Effector memory CD8-positive, alpha-beta T cell (primary cell): ENCODE results near the gene BCAP29.
"Not testable (repeated sequence)": the region's sequence is repeated elsewhere in the genome, so short reads cannot be mapped to it uniquely, and the experiment has no call there.

ENCODE experiments used
- ATAC-seq: fragments of 150-1000 bp; cut with Tn5 transposase; replicated peaks from 2 replicates; pipeline ENCODE4 v1.10.0; 2021; ENCODE audit warnings: mild to moderate bottlenecking, moderate library complexity
- DNase-seq, 3 experiments: peaks; one replicate each; pipeline ENCODE4 v3.0.0; 2021
- H3K27ac Mint-ChIP-seq, 2 donors: one replicate each; pipeline ENCODE4 v1.8.0; 2022; ENCODE audit warnings: mild to moderate bottlenecking in 2 of 2, mixed read lengths in 2 of 2, moderate library complexity in 2 of 2
- H3K27me3 Mint-ChIP-seq, 2 donors: one replicate each; pipeline ENCODE4 v1.8.0; 2022; ENCODE audit warnings: mixed read lengths in 2 of 2
- H3K36me3 Mint-ChIP-seq: one replicate; pipeline ENCODE4 v1.8.0; 2022; ENCODE audit warnings: mild to moderate bottlenecking, moderate library complexity, mixed read lengths; ENCODE audit not compliant: insufficient read depth
- H3K4me1 Mint-ChIP-seq, 2 donors: one replicate each; pipeline ENCODE4 v1.8.0; 2022; ENCODE audit warnings: low read depth in 2 of 2, mixed read lengths in 2 of 2
- H3K4me3 Mint-ChIP-seq, 2 donors: one replicate each; pipeline ENCODE4 v1.8.0; 2022; ENCODE audit warnings: mild to moderate bottlenecking in 2 of 2, mixed read lengths in 2 of 2, moderate library complexity in 2 of 2
- H3K9me3 Mint-ChIP-seq, 2 donors: one replicate each; pipeline ENCODE4 v1.8.0; 2022; ENCODE audit warnings: mixed read lengths in 2 of 2
- total RNA-seq, 9 experiments: gene quantifications; one replicate each; lab custom pipeline; 2026; lab: John Stamatoyannopoulos, UW

Gene BCAP29, protein sequence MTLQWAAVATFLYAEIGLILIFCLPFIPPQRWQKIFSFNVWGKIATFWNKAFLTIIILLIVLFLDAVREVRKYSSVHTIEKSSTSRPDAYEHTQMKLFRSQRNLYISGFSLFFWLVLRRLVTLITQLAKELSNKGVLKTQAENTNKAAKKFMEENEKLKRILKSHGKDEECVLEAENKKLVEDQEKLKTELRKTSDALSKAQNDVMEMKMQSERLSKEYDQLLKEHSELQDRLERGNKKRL
- total RNA-seq = 0.42 to 2.4 (median 0.65) reads per million in 9 experiments

DNA sequence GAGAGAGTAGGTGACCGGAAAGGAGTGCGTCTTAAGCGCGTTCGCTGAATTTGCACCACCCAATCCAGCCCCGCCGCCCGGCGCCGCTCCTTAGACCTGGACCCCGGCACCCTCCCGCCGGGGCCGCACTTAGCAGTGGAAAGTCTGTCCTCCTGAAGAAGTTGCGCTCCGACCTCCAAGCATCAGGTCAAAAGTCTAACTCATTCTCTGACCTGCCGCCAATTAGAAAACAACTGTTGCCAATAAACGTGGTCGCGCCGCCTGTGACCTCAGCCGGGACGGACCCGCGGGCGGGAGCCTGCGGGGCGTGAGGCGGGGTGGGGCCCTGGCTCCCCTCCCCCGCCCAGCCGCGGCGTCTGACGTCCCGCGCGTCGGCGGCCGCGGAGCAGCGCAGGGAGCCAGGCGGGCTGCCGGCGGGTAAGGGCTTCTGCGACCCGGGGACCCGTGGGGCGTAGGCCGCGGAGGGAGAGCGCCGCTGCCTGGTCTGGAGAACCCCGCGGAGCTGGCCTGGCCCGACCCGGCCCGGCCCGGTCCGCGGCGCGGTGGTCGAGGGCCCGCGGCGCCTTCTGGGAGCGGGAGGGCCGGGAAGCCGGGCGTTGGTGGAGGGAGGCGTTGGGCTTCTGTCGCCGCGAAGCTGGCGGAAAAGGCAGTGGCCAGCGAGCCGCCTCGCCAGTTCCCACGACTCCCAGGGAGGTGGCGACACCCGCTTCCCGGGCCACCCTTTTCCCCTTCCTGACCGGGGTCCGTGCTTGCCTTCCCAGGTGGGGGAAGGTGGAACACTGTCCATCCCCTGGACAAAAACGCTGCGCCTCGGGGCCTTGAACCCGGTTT is at the start of gene BCAP29:
BCAP29 (plus strand) TSS at position 362 of the 831 bp plus-strand sequence. CDS start 527 bp downstream, outside the sequence.
- peaks cover 9 to 11% of the 10 kb centered on the region in 2 donors for H3K4me1 Mint-ChIP-seq
- peak within 1 kb of the TSS; percentile 79 to 92 for H3K27ac Mint-ChIP-seq
- ATAC-seq (peak; percentile 96), DNase-seq (peak; percentile 56 to 62 (median 62))
- peak within 1 kb of the TSS; percentile 81 to 87 for H3K4me3 Mint-ChIP-seq
- H3K9me3 Mint-ChIP-seq = no peaks in the 10 kb centered on the region
- peaks cover 5% of the 10 kb centered on the region for H3K36me3 Mint-ChIP-seq
- H3K27me3 Mint-ChIP-seq = no peaks in the 10 kb centered on the region

DNA sequence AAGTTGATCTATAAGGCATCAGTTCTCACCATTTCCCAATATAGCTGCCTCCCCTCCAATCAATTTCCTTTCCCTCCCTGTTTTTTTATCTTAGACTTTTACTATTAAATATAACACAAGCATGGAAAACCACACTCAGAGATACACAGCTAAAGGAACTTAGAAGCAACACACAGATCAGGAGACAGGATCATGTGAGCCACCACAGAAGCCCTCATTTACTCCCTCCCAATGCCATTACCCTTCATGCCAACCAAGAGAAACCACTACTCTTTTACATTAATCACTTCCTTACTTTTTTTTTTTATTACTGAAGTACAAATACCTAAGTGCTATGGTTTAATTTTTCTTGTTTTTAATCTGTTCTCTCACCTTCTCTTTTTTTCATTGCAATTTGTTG is 49.3 kb upstream of the BCAP29 start:
- H3K27ac Mint-ChIP-seq = no peak overlapping the region
- no peak for DNase-seq
- peaks cover 19 to 31% of the 10 kb centered on the region in 2 donors for H3K4me1 Mint-ChIP-seq
- H3K4me3 Mint-ChIP-seq = no peak overlapping the region
- H3K27me3 Mint-ChIP-seq = no peaks in the 10 kb centered on the region
- no peak for ATAC-seq
- H3K9me3 Mint-ChIP-seq = no peaks in the 10 kb centered on the region
- H3K36me3 Mint-ChIP-seq = peaks cover 17% of the 10 kb centered on the region

DNA sequence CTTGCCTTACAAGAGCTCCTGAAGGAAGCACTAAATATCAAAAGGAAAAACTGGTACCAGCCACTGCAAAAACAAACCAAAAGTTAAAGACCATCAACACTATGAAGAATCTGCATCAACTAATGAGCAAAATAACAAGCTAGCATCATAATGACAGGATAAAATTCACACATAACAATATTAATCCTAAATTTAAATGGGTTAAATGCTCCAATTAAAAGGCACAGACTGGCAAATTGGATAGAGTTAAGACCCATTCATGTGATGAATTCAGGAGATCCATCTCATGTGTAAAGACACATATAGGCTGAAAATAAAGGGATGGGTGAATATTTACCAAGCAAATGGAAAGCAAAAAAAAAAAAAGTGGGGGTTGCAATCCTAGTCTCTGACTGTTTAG is 45.9 kb upstream of the BCAP29 start:
- peaks cover 15 to 38% of the 10 kb centered on the region in 2 donors for H3K4me1 Mint-ChIP-seq
- no peak overlapping the region for H3K4me3 Mint-ChIP-seq
- H3K27ac Mint-ChIP-seq = peak overlapping the region in 1 of 2 donors; percentile 36
- H3K9me3 Mint-ChIP-seq = no peaks in the 10 kb centered on the region
- DNase-seq (no peak), ATAC-seq (no peak)
- no peaks in the 10 kb centered on the region for H3K27me3 Mint-ChIP-seq
- peaks cover 12% of the 10 kb centered on the region for H3K36me3 Mint-ChIP-seq

DNA sequence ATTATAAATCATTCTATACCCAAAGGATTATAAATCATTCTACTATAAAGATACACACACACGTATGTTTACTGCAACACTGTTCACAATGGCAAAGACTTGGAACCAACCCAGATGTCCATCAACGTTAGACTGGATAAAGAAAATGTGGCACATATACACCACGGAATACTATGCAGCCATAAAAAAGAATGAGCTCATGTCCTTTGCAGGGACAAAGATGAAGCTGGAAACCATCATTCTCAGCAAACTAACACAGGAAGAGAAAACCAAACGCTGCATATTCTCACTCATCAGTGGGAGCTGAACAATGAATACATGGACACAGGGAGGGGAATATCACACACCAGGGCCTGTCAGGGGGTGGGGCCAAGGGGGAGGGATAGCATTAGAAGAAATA is 42.8 kb upstream of the BCAP29 start:
- not testable (repeated sequence) for H3K27me3 Mint-ChIP-seq, DNase-seq, H3K4me3 Mint-ChIP-seq, H3K9me3 Mint-ChIP-seq, ATAC-seq
- peaks cover 15 to 40% of the 10 kb centered on the region in 2 donors for H3K4me1 Mint-ChIP-seq
- peak overlapping the region in 1 of 2 donors; percentile 44 for H3K27ac Mint-ChIP-seq
- H3K36me3 Mint-ChIP-seq = peaks cover 18% of the 10 kb centered on the region

DNA sequence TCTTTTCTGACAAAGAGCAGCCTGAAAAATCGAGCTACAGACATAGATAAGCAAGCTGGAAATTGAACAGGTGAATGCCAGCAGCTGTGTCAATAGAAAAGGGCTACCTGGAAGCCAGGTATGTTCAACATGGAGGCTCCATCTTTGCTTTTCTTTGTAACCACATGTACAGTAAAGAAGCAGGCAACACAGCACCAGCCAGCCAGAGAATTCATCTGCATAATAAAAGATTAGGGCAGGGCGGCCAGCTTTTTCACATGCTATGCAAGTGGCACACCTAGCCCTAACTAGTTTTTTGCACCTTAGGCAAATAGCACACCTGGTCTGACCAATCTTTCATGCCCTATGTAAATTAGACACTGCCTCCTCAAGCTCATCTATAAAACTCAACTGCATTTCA is 42.0 kb upstream of the BCAP29 start:
- H3K27me3 Mint-ChIP-seq = no peaks in the 10 kb centered on the region
- no peak for DNase-seq
- peaks cover 0 to under 1% of the 10 kb centered on the region in 2 donors for H3K9me3 Mint-ChIP-seq
- H3K4me1 Mint-ChIP-seq = peaks cover 13 to 40% of the 10 kb centered on the region in 2 donors
- H3K36me3 Mint-ChIP-seq = peaks cover 24% of the 10 kb centered on the region
- H3K27ac Mint-ChIP-seq = no peak overlapping the region
- ATAC-seq = no peak
- H3K4me3 Mint-ChIP-seq = no peak overlapping the region

DNA sequence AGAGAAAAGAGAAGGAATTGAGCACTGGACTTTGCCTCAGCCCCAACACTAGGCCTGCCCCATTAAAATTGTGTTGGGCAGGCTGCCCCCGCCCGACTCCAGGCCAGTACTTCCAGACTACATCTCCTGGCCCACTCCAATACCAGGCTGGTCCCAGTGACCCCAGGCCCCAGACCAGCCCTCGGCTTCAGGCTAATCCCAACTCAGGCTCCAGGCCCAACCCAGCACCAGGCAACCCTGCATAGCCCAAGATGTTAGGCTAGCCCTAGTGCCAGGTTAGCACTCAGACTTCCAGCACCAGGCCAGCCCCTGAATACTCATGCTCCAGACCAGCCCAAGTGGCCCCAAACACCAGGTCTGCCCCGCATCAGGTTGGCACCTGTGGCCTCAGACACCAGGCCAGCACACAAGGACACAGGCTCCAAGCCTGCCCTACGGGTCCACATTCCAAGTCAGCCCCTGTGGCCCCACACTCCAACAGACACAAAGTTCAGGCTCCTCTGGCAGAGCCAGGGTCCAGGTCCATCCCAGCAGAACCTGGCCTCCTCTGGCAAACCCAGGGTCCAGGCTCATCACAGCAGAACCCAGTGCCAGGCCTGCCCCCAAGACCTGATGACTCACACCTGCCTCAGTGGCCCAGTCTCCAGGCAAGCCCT is 36.6 kb upstream of the BCAP29 start:
- peak overlapping the region in 1 of 2 donors; percentile 35 for H3K27ac Mint-ChIP-seq
- H3K9me3 Mint-ChIP-seq = peaks cover 3 to 9% of the 10 kb centered on the region in 2 donors
- ATAC-seq (no peak), DNase-seq (no peak)
- peaks cover 2 to 19% of the 10 kb centered on the region in 2 donors for H3K4me1 Mint-ChIP-seq
- no peaks in the 10 kb centered on the region for H3K27me3 Mint-ChIP-seq
- H3K4me3 Mint-ChIP-seq = no peak overlapping the region
- peaks cover 54% of the 10 kb centered on the region for H3K36me3 Mint-ChIP-seq

DNA sequence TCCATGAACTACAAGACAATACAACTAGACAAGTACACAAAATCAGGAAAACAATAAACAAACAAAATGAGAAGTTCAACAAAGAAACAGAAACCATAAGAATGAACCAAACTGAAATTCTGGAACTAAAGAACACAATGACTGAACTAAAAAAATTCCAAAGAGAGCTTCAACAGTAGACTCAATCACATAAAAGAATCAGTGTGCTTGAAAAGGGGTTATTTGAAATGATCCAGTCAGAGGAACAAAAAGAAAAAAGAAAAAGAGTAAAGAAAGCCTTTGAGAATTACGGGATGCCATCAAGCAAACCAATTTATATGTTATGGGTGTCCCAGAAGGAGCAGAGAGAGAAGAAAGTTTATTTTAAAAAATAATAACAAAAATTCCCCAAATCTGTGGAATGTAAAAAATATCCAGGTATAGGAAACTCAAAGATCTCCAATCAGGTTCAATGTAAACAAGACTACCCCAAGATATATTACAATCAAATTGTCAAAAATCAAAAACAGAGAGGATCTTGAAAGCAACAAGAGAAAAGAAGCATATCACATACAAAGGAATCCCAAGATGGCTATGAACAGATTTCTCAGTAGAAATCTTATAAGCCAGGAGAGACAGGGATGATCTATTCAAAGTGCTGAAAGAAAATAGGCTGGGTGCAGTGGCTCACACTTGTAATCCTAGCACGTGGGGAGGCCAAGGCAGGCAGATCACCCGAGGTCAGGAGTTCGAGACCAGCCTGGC is 35.0 kb upstream of the BCAP29 start:
- ATAC-seq = no peak
- peaks cover 52% of the 10 kb centered on the region for H3K36me3 Mint-ChIP-seq

DNA sequence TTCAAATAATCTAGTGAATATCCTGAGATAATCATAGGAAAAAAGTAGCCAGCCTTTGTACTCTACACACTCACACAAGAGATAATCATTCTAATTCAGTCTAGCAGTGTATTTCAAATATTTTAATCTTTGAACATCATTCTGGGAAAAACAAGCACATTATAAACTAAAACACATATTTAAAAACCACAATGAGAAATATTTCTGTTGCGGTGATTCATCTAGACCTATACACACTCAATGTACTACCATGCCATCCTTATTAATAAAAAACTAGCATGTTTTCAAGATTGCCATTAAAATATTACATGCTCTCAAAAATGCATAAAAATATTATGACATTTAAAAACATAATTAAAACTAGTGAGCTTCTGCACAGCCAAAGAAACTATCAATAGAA is 28.1 kb upstream of the BCAP29 start:
- H3K4me1 Mint-ChIP-seq = peaks cover 15 to 40% of the 10 kb centered on the region in 2 donors
- ATAC-seq = no peak
- H3K27me3 Mint-ChIP-seq = no peaks in the 10 kb centered on the region
- DNase-seq = no peak
- H3K4me3 Mint-ChIP-seq = no peak overlapping the region
- no peak overlapping the region for H3K27ac Mint-ChIP-seq
- peaks cover 42% of the 10 kb centered on the region for H3K36me3 Mint-ChIP-seq
- H3K9me3 Mint-ChIP-seq = no peaks in the 10 kb centered on the region

More for the DNA sequence above, 35.0 kb upstream of the BCAP29 start:
- no peak for DNase-seq
- no peaks in the 10 kb centered on the region for H3K27me3 Mint-ChIP-seq
- H3K4me1 Mint-ChIP-seq = peaks cover 6 to 21% of the 10 kb centered on the region in 2 donors
- H3K27ac Mint-ChIP-seq = no peak overlapping the region
- peaks cover 3 to 9% of the 10 kb centered on the region in 2 donors for H3K9me3 Mint-ChIP-seq
- H3K4me3 Mint-ChIP-seq = no peak overlapping the region

DNA sequence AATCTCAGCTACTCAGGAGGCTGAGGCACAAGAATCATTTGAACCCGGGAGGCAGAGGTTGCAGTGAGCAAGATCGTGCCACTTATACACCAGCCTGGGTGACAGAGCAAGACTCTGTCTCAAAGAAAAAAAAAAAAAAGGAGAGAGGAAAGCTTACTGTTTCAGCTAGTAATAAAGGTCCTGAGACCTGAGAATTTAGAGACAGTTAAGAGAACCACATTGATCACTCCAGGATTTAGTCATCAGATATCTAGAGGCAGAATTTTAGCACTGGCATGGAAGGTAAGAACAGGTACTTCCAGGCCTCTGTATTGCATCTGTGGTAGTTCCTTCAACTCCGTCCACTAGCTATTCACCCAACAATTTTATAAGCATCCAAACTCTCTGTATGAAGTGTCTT is 24.2 kb upstream of the BCAP29 start:
- ATAC-seq (no peak), DNase-seq (no peak)
- no peaks in the 10 kb centered on the region for H3K9me3 Mint-ChIP-seq
- peaks cover 23 to 45% of the 10 kb centered on the region in 2 donors for H3K4me1 Mint-ChIP-seq
- no peaks in the 10 kb centered on the region for H3K27me3 Mint-ChIP-seq
- peaks cover 42% of the 10 kb centered on the region for H3K36me3 Mint-ChIP-seq
- no peak overlapping the region for H3K4me3 Mint-ChIP-seq
- no peak overlapping the region for H3K27ac Mint-ChIP-seq

DNA sequence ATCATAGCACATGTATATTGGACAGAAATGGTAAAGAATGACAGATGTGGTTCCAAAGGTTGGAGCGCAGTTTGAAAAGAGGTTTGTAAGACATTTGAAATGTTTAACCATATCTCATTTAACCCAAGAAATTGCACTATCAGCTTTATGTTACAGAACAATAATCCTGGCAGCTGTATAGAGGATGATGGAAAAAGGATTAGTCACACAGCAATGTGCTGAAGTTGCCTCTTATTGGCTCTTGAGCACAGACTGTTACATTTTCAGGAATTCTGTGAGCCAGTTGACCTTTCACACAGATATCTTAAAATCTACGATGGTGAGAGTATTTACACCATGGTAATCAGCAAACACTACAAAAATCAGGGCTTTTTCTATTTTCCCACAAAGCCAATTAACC is 20.2 kb upstream of the BCAP29 start:
- Mint-ChIP-seq H3K36me3 (peaks cover 25% of the 10 kb centered on the region), H3K27ac (no peak overlapping the region), H3K4me1 (peaks cover 34 to 59% of the 10 kb centered on the region in 2 donors), H3K4me3 (no peak overlapping the region), H3K9me3 (no peaks in the 10 kb centered on the region), H3K27me3 (no peaks in the 10 kb centered on the region)
- ATAC-seq (no peak), DNase-seq (no peak)

DNA sequence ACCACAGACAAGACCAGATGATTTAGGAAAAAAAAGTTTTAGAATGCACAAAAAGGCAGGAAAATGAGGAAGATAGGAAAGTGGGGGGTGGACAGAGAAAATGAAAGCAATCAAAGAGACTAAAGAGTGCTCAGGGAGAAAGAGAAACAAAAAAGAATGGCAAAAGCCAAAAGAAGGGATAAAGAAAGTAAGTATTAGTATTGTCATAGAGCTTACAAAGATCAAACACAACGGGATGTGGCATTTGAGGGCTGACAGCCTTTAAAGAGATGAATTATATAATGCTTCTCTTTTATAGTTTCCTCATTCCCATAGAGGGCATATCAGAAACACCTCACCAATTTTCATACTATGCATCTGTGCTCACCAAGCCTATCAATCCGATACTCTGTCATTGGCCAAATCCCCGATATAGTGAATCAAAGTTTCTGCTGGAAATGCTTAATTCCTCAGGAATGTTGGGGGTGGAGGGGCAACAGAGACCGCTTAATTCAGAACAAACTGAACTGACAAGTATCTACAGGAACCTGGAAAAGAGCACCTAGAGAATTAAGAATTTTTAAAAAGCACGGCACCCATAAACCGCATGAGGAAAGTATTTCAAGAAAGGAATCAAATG is 19.0 kb upstream of the BCAP29 start:
- no peaks in the 10 kb centered on the region for H3K9me3 Mint-ChIP-seq
- H3K27ac Mint-ChIP-seq = peak overlapping the region; percentile 62 to 97
- H3K36me3 Mint-ChIP-seq = peaks cover 14% of the 10 kb centered on the region
- DNase-seq (peak in 1 of 3 experiments; percentile 7), ATAC-seq (peak; percentile 51)
- H3K27me3 Mint-ChIP-seq = no peaks in the 10 kb centered on the region
- peak overlapping the region; percentile 0 to 88 for H3K4me3 Mint-ChIP-seq
- peaks cover 39 to 60% of the 10 kb centered on the region in 2 donors for H3K4me1 Mint-ChIP-seq

DNA sequence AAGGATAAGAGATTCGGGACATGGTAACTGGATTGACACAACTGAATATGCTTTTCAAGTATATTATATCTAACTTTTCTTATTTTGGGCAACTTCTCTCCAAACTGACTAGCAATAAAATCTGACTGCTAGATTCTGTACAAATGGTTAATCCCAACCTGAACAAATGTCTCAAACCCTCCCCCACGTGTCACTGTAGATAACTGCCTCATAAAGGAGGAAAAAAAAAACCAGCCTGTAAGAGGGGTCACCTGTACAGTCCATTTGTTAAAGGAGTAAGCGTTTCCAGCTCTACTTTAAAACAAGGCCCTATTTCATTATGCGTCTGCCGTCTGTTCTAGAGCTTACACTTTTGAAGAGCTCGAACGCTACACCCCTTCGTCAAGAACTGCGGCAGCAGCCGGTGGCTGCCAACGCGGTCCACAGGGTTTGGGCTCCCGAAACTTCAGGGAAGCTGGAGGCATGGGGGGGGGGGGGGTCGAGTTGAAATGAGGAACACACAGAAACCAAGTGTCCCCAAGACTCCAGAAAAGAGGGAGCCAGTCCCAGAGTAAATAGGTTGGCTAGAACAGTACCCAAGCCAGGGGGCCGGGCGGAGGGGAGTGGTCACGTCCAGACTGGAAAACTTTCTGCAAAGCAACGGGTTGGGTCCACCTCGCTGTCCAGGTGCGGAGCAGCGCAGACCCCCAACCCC is 16.8 kb upstream of the BCAP29 start:
- Mint-ChIP-seq H3K4me3 (peak overlapping the region; percentile 85 to 88), H3K27ac (peak overlapping the region; percentile 93 to 97), H3K36me3 (peaks cover 7% of the 10 kb centered on the region), H3K27me3 (no peaks in the 10 kb centered on the region), H3K4me1 (peaks cover 40 to 56% of the 10 kb centered on the region in 2 donors), H3K9me3 (no peaks in the 10 kb centered on the region)
- ATAC-seq = peak; percentile 39
- DNase-seq = no peak
